ENCODE data around the gene SERPINE1.

SERPINE1 gene

GRCh38 chr7:101154693-101155102 is 27.8 kb downstream of the SERPINE1 start:
- no peak for DNase-seq (ENCODE audit: low read depth in 2 of 2)

GRCh38 chr7:101155303-101155702 is 28.4 kb downstream of the SERPINE1 start:
- DNase-seq (ENCODE audit: low read depth in 2 of 2): no peak

GRCh38 chr7:101156277-101156676 is 29.4 kb downstream of the SERPINE1 start:
- no peak for DNase-seq (ENCODE audit: low read depth in 2 of 2)

GRCh38 chr7:101156866-101157589 is 30.1 kb downstream of the SERPINE1 start:
- no peak for DNase-seq (ENCODE audit: low read depth in 2 of 2)

- DNase-seq (ENCODE audit: low read depth in 2 of 2): no peak
Observed at GRCh38 chr7:101159696-101160674, 33.1 kb downstream of the SERPINE1 start.

- no peak for DNase-seq (ENCODE audit: low read depth in 2 of 2)
Observed at GRCh38 chr7:101160910-101161309, 34.0 kb downstream of the SERPINE1 start.

GRCh38 chr7:101161692-101162471 is 35.0 kb downstream of the SERPINE1 start:
- no peak for DNase-seq (ENCODE audit: low read depth in 2 of 2)

GRCh38 chr7:101162551-101163278 is 35.8 kb downstream of the SERPINE1 start:
- DNase-seq (ENCODE audit: low read depth in 2 of 2): no peak

GRCh38 chr7:101163279-101164070 is 36.6 kb downstream of the SERPINE1 start:
- no peak for DNase-seq (ENCODE audit: low read depth in 2 of 2)

- DNase-seq (ENCODE audit: low read depth in 2 of 2): no peak
Observed at GRCh38 chr7:101164071-101164840, 37.4 kb downstream of the SERPINE1 start.

- DNase-seq (ENCODE audit: low read depth in 2 of 2): peak; percentile 84 to 91
Observed at GRCh38 chr7:101165075-101165957, 38.4 kb downstream of the SERPINE1 start, which contains the start of gene VGF. Gene VGF (minus strand): TSS chr7:101165569. CDS start chr7:101164843, 726 bp downstream.

- DNase-seq (ENCODE audit: low read depth in 2 of 2): no peak
Observed at GRCh38 chr7:101165958-101166647, 39.2 kb downstream of the SERPINE1 start.

GRCh38 chr7:101166648-101166908 is 39.7 kb downstream of the SERPINE1 start:
- DNase-seq (ENCODE audit: low read depth in 2 of 2): no peak

- DNase-seq (ENCODE audit: low read depth in 2 of 2): no peak
Observed at GRCh38 chr7:101166909-101167644, 40.2 kb downstream of the SERPINE1 start.

GRCh38 chr7:101167645-101168411 is 40.9 kb downstream of the SERPINE1 start:
- no peak for DNase-seq (ENCODE audit: low read depth in 2 of 2)

- DNase-seq (ENCODE audit: low read depth in 2 of 2): no peak
Observed at GRCh38 chr7:101168412-101169049, 41.6 kb downstream of the SERPINE1 start.

Data from stimulated activated CD4-positive, alpha-beta T cell treated with anti-CD3 and anti-CD28 coated beads, Interleukin-15, amount 100 ng/mL, for 48 hours (primary cell).